T-cell (primary cell): ENCODE data around the gene FLRT1. TPM values are rescaled to one million over a fixed set of nuclear protein-coding genes. Genes with fewer than 3 reads are reported as not detected.

Experiments used
- ATAC-seq, 4 experiments: fragments of 200-7000 bp in 3 of 4; fragments of 150-1000 bp in 1 of 4; cut with Tn5 transposase; replicated peaks in 1 of 4; 1 replicate in 3 of 4; 2 replicates in 1 of 4; pipeline ENCODE4 v1.10.0; 2021; ENCODE audit warnings: moderate library complexity in 3 of 4, mild to moderate bottlenecking in 2 of 4, moderate number of reproducible peaks in 1 of 4
- CTCF ChIA-PET, 2 donors: fragments of 300-600 bp; sonication (Branson Sonifier 250); formaldehyde crosslinking; loops; one replicate each; lab custom pipeline; 2022; ENCODE audit warnings: antibody characterized with exemption in 2 of 2; lab: Charles Lee
- POLR2A ChIA-PET, 2 donors: fragments of 300-600 bp; sonication (Branson Sonifier 250); formaldehyde crosslinking; loops; one replicate each; lab custom pipeline; 2022; ENCODE audit warnings: antibody characterized with exemption in 2 of 2; lab: Charles Lee
- DNase-seq, 35 experiments: peaks; one replicate each; pipeline versions ENCODE4 v3.0.0 to v3.0.0-alpha.2; 2013 to 2023
- H3K27ac ChIP-seq: one replicate; pipeline ENCODE4 v1.5.1; 2013; ENCODE audit warnings: low read length
- H3K27me3 ChIP-seq, 2 experiments: replicated peaks in 1 of 2; 1 replicate in 1 of 2; 2 replicates in 1 of 2; pipeline versions ENCODE4 v1.6.1 to v1.7.0; 2013; ENCODE audit warnings: low read length in 1 of 2, mixed read lengths in 1 of 2; ENCODE audit not compliant: control insufficient read depth in 2 of 2, insufficient read depth in 2 of 2; ENCODE audit errors: extremely low read depth in 1 of 2
- H3K36me3 ChIP-seq, 2 donors: 1 replicate in 1 of 2; 2 replicates in 1 of 2; pipeline versions ENCODE4 v1.6.1 to v1.7.0; 2013; ENCODE audit warnings: low read length in 1 of 2; ENCODE audit not compliant: control insufficient read depth in 2 of 2, insufficient read depth in 1 of 2; ENCODE audit errors: extremely low read depth in 1 of 2
- H3K4me1 ChIP-seq, 2 experiments: 1 replicate in 1 of 2; 2 replicates in 1 of 2; pipeline versions ENCODE4 v1.6.1 to v1.7.0; 2013; ENCODE audit warnings: low read length in 2 of 2, mixed read lengths in 1 of 2; ENCODE audit not compliant: insufficient read depth in 2 of 2, control insufficient read depth in 1 of 2; ENCODE audit errors: extremely low read depth in 1 of 2
- H3K4me3 ChIP-seq, 2 donors: 1 replicate in 1 of 2; 2 replicates in 1 of 2; pipeline versions ENCODE4 v1.5.1 to v1.7.0; 2013; ENCODE audit warnings: mild to moderate bottlenecking in 2 of 2, low read length in 1 of 2, moderate library complexity in 1 of 2; ENCODE audit not compliant: control insufficient read depth in 1 of 2; ENCODE audit errors: extremely low read depth in 1 of 2
- H3K9me3 ChIP-seq: 2 replicates; pipeline ENCODE4 v1.7.0; 2013
- H3K27ac Mint-ChIP-seq, 2 donors: one replicate each; pipeline ENCODE4 v1.8.0; 2020 to 2021; ENCODE audit warnings: mild to moderate bottlenecking in 2 of 2, mixed read lengths in 2 of 2
- H3K27me3 Mint-ChIP-seq, 2 donors: one replicate each; pipeline ENCODE4 v1.8.0; 2021 to 2022; ENCODE audit warnings: mixed read lengths in 2 of 2
- H3K36me3 Mint-ChIP-seq: one replicate; pipeline ENCODE4 v1.8.0; 2021; ENCODE audit warnings: mixed read lengths
- H3K4me1 Mint-ChIP-seq, 3 donors: one replicate each; pipeline ENCODE4 v1.8.0; 2020 to 2022; ENCODE audit warnings: mixed read lengths in 3 of 3, mild to moderate bottlenecking in 1 of 3
- H3K4me3 Mint-ChIP-seq, 3 donors: one replicate each; pipeline ENCODE4 v1.8.0; 2020 to 2022; ENCODE audit warnings: mild to moderate bottlenecking in 3 of 3, mixed read lengths in 3 of 3, moderate library complexity in 3 of 3
- H3K9me3 Mint-ChIP-seq, 3 donors: one replicate each; pipeline ENCODE4 v1.8.0; 2020 to 2022; ENCODE audit warnings: mixed read lengths in 3 of 3
- WGBS: methylation state at CpG from one replicate; pipeline ENCODE4 v1.1.5; 2013; ENCODE audit warnings: missing lambda C conversion rate; ENCODE audit not compliant: insufficient coverage; 5-methylcytosine and 5-hydroxymethylcytosine counted together
- total RNA-seq, 35 experiments: library from RNA in 6 of 35; stranded (reverse) in 6 of 35; fragments of 120-200 nt in 1 of 35; gene quantifications; one replicate each; pipeline versions ENCODE4 v1.2.1 to v1.2.4 and lab custom pipeline; 2013 to 2026

Gene FLRT1
- total RNA-seq, 5 donors from 2014 or later (not counting 1 experiment from before 2014, with no cell fraction given): not detected

DNA sequence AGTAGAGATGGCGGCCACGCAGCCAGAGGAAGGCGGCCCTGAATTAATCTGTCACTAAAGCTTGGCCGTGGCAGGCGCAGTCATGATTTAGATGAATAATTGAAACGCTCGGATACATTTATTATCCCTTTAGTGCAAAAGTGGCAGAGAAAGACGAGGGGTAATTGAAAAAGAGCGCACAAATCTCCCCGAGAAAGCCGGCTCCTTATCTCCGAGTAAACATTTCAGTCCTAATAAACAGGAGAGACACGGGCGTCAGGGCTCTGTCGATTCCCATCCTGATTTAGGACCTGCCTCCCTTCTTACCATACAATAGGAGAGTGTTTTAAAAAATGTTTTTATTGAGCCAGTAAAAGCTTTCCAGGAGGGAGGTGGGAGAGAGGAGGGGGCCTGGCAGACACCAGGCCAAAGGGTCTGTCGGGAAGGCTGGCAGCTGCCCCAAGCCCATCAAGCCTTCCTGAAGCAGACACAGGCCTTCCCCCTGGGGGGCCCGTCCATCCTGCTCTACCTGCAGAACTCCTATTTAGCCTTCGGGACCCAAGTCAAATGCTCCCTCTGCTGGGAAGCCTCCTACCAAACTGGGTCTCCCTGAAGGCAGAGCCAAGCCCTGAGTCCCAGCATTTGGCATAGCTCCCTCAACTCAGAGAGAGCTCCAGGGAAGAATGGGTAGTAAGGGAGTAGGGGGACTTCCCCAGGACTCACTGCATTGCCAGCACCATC lies 26.7 kb upstream of the FLRT1 start:
- Mint-ChIP-seq H3K4me3 (no peak overlapping the region), H3K27ac (no peak overlapping the region), H3K4me1 (peaks cover 7 to 16% (median 15%) of the 10 kb centered on the region in 3 donors), H3K36me3 (no peaks in the 10 kb centered on the region), H3K27me3 (peaks cover 22 to 32% of the 10 kb centered on the region in 2 donors), H3K9me3 (peaks cover 0 to 10% (median 0%) of the 10 kb centered on the region in 3 donors)
- no peaks in the 10 kb centered on the region for H3K9me3 ChIP-seq
- POLR2A ChIA-PET: interaction anchor here in 1 of 2 donors (0.6 kb wide), 1 partner anchor 324 kb away, joined by 4 read pairs; no protein-coding TSS in a partner anchor
- no peak overlapping the region for H3K27ac ChIP-seq
- no CpG with 5 or more reads among the region's 18 CpGs for WGBS
- H3K27me3 ChIP-seq: peaks cover 0 to 62% of the 10 kb centered on the region in 2 experiments
- no peak for DNase-seq
- no peak overlapping the region for H3K4me3 ChIP-seq
- no peaks in the 10 kb centered on the region for H3K36me3 ChIP-seq
- peaks cover 0 to 14% of the 10 kb centered on the region in 2 experiments for H3K4me1 ChIP-seq
- ATAC-seq: no peak
- CTCF ChIA-PET: no interaction called here

DNA sequence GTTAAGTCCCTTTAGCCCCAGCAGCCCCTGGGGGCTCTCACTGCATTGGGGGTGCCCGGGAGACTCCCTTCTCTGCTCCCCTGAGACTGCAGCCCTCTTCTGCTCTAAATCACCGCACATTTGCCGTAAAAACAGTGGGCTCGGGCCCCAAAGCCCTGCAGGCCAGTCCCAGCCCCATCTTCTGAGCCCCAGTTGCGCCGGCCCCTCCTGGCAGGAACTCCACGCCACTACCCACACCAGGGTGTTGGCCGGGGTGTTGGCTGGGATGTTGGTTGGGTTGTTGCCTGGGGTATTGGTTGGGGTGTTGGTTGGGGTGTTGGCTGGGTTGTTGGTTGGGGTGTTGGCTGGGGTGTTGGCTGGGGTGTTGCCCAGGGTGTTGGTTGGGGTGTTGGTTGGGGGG lies 26.0 kb upstream of the FLRT1 start:
- Mint-ChIP-seq H3K4me3 (no peak overlapping the region), H3K36me3 (no peaks in the 10 kb centered on the region), H3K4me1 (peaks cover 7 to 16% (median 15%) of the 10 kb centered on the region in 3 donors), H3K9me3 (peaks cover 0 to 10% (median 0%) of the 10 kb centered on the region in 3 donors), H3K27me3 (peaks cover 22 to 32% of the 10 kb centered on the region in 2 donors), H3K27ac (no peak overlapping the region)
- H3K9me3 ChIP-seq: no peaks in the 10 kb centered on the region
- H3K4me3 ChIP-seq: no peak overlapping the region
- no peaks in the 10 kb centered on the region for H3K36me3 ChIP-seq
- peaks cover 0 to 14% of the 10 kb centered on the region in 2 experiments for H3K4me1 ChIP-seq
- no peak for ATAC-seq
- ChIA-PET POLR2A (interaction anchor here in 1 of 2 donors (0.6 kb wide), 1 partner anchor 324 kb away, joined by 4 read pairs; no protein-coding TSS in a partner anchor), CTCF (no interaction called here)
- no peak overlapping the region for H3K27ac ChIP-seq
- DNase-seq: no peak
- H3K27me3 ChIP-seq: peaks cover 0 to 60% of the 10 kb centered on the region in 2 experiments
- 90% methylated on average over 4 of the region's 8 CpGs for WGBS

DNA sequence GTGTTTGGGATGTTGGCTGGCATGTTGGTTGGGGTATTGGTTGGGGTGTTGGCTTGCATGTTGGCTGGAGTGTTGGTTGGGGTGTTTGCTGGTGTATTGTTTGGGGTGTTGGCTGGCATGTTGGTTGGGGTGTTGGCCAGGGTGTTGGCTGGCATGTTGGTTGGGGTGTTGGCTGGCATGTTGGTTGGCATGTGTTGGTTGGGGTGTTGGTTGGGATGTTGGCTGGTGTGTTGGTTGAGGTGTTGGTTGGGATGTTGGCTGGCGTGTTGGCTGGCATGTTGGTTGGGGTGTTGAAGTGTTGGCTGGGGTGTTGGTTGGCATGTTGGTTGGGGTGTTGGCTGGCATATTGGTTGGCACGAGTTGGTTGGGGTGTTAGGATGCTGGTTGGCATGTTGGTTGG lies 24.9 kb upstream of the FLRT1 start:
- Histone ChIP-seq H3K27me3 (peaks cover 0 to 53% of the 10 kb centered on the region in 2 experiments), H3K4me3 (no peak overlapping the region), H3K4me1 (peaks cover 0 to 14% of the 10 kb centered on the region in 2 experiments), H3K36me3 (no peaks in the 10 kb centered on the region), H3K9me3 (no peaks in the 10 kb centered on the region), H3K27ac (no peak overlapping the region)
- ChIA-PET POLR2A (no interaction called here), CTCF (no interaction called here)
- H3K27ac Mint-ChIP-seq: no peak overlapping the region
- H3K36me3 Mint-ChIP-seq: no peaks in the 10 kb centered on the region
- ATAC-seq (no peak), DNase-seq (no peak)
- WGBS: 88% methylated on average over 2 of the region's 2 CpGs
- peaks cover 22 to 30% of the 10 kb centered on the region in 2 donors for H3K27me3 Mint-ChIP-seq
- H3K4me3 Mint-ChIP-seq: no peak overlapping the region
- H3K9me3 Mint-ChIP-seq: peaks cover 0 to 10% (median 0%) of the 10 kb centered on the region in 3 donors
- H3K4me1 Mint-ChIP-seq: peaks cover 7 to 16% (median 15%) of the 10 kb centered on the region in 3 donors

DNA sequence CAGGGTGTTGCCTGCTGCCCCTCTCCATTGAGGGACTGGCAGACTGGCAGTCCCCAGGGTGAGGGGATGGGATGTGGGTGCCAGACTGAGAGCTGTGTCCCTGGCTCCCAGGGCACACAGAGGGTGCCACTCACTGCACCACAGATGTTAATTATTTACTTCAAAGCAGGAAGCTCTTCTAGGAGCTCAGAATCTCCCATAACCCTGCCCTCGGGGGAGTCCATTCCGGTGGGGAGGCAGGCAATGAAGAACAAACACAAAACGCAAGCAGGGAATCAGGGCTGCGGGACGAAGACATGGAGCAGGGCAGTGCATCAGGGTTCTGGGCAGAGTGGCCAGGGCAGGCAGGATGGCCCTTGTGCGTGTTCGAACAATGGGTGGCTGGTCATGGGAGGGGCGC lies 24.4 kb upstream of the FLRT1 start:
- Mint-ChIP-seq H3K27ac (no peak overlapping the region), H3K4me3 (no peak overlapping the region), H3K27me3 (peaks cover 22 to 27% of the 10 kb centered on the region in 2 donors), H3K36me3 (no peaks in the 10 kb centered on the region), H3K9me3 (peaks cover 0 to 10% (median 0%) of the 10 kb centered on the region in 3 donors), H3K4me1 (peaks cover 7 to 16% (median 15%) of the 10 kb centered on the region in 3 donors)
- no peak overlapping the region for H3K27ac ChIP-seq
- peaks cover 0 to 14% of the 10 kb centered on the region in 2 experiments for H3K4me1 ChIP-seq
- H3K4me3 ChIP-seq: no peak overlapping the region
- peaks cover 0 to 47% of the 10 kb centered on the region in 2 experiments for H3K27me3 ChIP-seq
- DNase-seq: no peak
- POLR2A ChIA-PET: no interaction called here
- 99% methylated on average over 8 of the region's 8 CpGs for WGBS
- no peaks in the 10 kb centered on the region for H3K9me3 ChIP-seq
- ATAC-seq: no peak
- CTCF ChIA-PET: no interaction called here
- H3K36me3 ChIP-seq: no peaks in the 10 kb centered on the region

DNA sequence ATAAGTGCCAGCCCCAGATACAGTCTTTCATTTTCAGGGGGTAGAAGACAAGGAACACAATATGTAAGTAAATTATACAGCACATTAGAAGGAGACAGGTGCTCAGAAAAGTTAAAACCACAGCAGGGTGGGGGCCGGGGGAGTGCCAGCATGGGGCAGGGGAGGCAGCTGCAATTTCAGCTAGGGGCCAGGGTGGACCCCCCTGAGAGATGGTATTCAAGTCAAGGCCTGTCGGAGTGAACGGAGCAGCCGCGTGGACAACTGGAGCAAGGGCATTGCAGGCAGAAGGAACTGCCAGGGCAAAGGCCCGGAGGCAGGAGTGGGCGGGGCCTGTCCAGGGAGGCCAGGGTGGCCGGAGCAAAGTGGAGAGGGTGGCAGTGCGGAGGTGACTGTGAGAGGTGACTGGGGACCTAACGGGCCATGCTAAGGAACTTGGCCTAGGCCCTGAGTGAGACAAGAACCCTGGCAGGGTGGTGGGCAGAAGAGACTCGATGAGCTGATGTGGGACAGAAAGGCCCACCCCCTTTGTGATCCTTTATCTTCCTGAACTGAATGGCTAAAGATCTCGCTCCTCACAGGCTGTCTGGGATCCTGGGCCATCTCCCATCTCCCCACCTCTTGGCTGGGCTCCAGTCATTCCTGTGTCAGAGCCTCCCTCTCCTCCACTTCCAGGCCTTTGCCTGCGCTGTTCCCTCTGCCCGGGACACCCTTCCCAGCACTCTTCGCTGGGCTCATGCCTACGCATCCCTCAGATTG lies 22.4 kb upstream of the FLRT1 start:
- Mint-ChIP-seq H3K27ac (no peak overlapping the region), H3K36me3 (no peaks in the 10 kb centered on the region), H3K4me3 (no peak overlapping the region), H3K27me3 (peaks cover 5 to 8% of the 10 kb centered on the region in 2 donors), H3K9me3 (peaks cover 0 to 10% (median 0%) of the 10 kb centered on the region in 3 donors), H3K4me1 (peaks cover 0 to under 1% (median 0%) of the 10 kb centered on the region in 3 donors)
- ATAC-seq (no peak), DNase-seq (no peak)
- no peaks in the 10 kb centered on the region for H3K4me1 ChIP-seq
- H3K9me3 ChIP-seq: no peaks in the 10 kb centered on the region
- H3K4me3 ChIP-seq: no peak overlapping the region
- CTCF ChIA-PET: no interaction called here
- POLR2A ChIA-PET: no interaction called here
- no peak overlapping the region for H3K27ac ChIP-seq
- peaks cover 0 to 28% of the 10 kb centered on the region in 2 experiments for H3K27me3 ChIP-seq
- no peaks in the 10 kb centered on the region for H3K36me3 ChIP-seq
- 81% methylated on average over 15 of the region's 16 CpGs for WGBS

DNA sequence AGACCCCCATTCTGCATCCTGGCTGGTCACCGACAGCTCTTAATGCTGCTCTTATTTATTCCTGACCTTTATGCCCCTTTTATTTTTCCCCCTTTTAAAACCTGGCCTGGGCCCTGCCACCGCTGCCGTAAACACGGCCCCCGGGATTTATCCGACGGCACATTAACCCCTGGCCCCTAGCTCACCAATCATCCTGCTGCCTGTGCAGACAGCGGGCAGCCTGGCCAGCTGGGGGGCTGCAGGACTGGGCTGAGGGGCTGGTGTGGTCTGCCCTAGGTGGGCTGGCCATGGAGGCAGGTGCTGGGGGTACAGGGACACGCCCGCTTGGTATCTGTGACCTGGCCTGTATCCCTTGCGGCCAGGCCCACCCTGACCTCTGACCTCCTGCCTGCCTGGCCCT lies 21.4 kb upstream of the FLRT1 start:
- Histone ChIP-seq H3K27ac (no peak overlapping the region), H3K36me3 (no peaks in the 10 kb centered on the region), H3K27me3 (peaks cover 0 to 17% of the 10 kb centered on the region in 2 experiments), H3K4me3 (no peak overlapping the region), H3K4me1 (no peaks in the 10 kb centered on the region), H3K9me3 (no peaks in the 10 kb centered on the region)
- ATAC-seq: no peak
- Mint-ChIP-seq H3K4me1 (no peaks in the 10 kb centered on the region), H3K9me3 (peaks cover 0 to 10% (median 0%) of the 10 kb centered on the region in 3 donors), H3K27ac (no peak overlapping the region), H3K27me3 (peaks cover 0 to 3% of the 10 kb centered on the region in 2 donors), H3K4me3 (no peak overlapping the region), H3K36me3 (no peaks in the 10 kb centered on the region)
- CTCF ChIA-PET: no interaction called here
- POLR2A ChIA-PET: no interaction called here
- WGBS: 93% methylated on average over 10 of the region's 11 CpGs
- no peak for DNase-seq
